Measurements from ENCODE around the gene NAV1. TPM values are rescaled to one million over a fixed set of nuclear protein-coding genes. Genes with fewer than 3 reads are reported as not detected.

NAV1 gene
- total RNA-seq, 4 donors from 2014 or later, result 22.9 to 49.2 (median 34.2) TPM

- H3K4me1 ChIP-seq, result peaks cover 0 to 59% (median 36%) of the 10 kb centered on the region in 4 donors
- 96 to 97% methylated on average over 2 of the region's 2 CpGs for WGBS, 2 donors
- no peaks in the 10 kb centered on the region for H3K36me3 ChIP-seq
- no peaks in the 10 kb centered on the region for H3K27me3 ChIP-seq
- TF ChIP-seq CTCF (IDR thresholded peaks at IDR 0.05) (peak in 1 of 5 experiments; percentile 5), POLR2A (IDR thresholded peaks at IDR 0.05) (no peak), EP300 (IDR thresholded peaks at IDR 0.05) (no peak)
- no peak for DNase-seq (ENCODE audit: low spot score in 2 of 2)
- H3K27ac ChIP-seq, result peak overlapping the region in 1 of 4 donors; percentile 37
- no peaks in the 10 kb centered on the region for H3K9me3 ChIP-seq
- H3K4me3 ChIP-seq, result no peak overlapping the region
Observed at GRCh38 chr1:201509601-201510374, 29.1 kb upstream of the NAV1 start.

DNA sequence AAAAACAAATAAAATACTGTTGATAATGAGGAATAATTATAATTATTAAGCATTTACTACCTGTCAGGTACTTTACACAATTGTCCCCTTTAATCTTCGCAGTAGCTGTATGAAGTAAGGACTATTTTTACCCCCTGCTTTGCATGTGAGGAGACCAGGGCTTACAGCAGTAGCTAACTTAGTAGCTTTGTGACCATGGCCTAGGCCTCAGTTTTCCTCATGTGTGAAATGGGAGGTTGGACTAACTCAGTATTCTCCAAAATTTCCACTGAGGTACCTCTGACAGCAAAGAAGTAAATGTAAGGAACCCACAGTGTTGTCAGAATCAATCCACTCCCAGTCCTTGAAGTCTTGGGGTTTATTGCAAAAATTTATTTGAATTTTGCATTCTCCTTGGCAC lies 28.2 kb upstream of the NAV1 start:
- 97 to 98% methylated on average over 1 of the region's 1 CpG for WGBS, 2 donors
- H3K27me3 ChIP-seq, result no peaks in the 10 kb centered on the region
- no peaks in the 10 kb centered on the region for H3K9me3 ChIP-seq
- peak overlapping the region in 2 of 4 donors; percentile 87 to 88 for H3K27ac ChIP-seq
- H3K4me3 ChIP-seq, result no peak overlapping the region
- H3K36me3 ChIP-seq, result no peaks in the 10 kb centered on the region
- peaks cover 0 to 50% (median 32%) of the 10 kb centered on the region in 4 donors for H3K4me1 ChIP-seq
- DNase-seq (ENCODE audit: low spot score in 2 of 2), result no peak
- TF ChIP-seq EP300 (IDR thresholded peaks at IDR 0.05) (no peak), CTCF (IDR thresholded peaks at IDR 0.05) (no peak), POLR2A (IDR thresholded peaks at IDR 0.05) (no peak)

GRCh38 chr1:201511396-201511940 lies 27.5 kb upstream of the NAV1 start:
- no peaks in the 10 kb centered on the region for H3K9me3 ChIP-seq
- TF ChIP-seq EP300 (IDR thresholded peaks at IDR 0.05), result no peak
- TF ChIP-seq CTCF (IDR thresholded peaks at IDR 0.05), result no peak
- no peak for TF ChIP-seq POLR2A (IDR thresholded peaks at IDR 0.05)
- 45 to 54% methylated on average over 6 of the region's 6 CpGs for WGBS, 2 donors
- no peak overlapping the region for H3K4me3 ChIP-seq
- H3K27me3 ChIP-seq, result no peaks in the 10 kb centered on the region
- H3K4me1 ChIP-seq, result peaks cover 0 to 44% (median 31%) of the 10 kb centered on the region in 4 donors
- peak overlapping the region; percentile 55 to 88 (median 78) for H3K27ac ChIP-seq
- no peaks in the 10 kb centered on the region for H3K36me3 ChIP-seq
- DNase-seq (ENCODE audit: low spot score in 2 of 2), result no peak

- WGBS, 2 donors, result 9 to 25% methylated on average over 6 of the region's 6 CpGs
- H3K9me3 ChIP-seq, result no peaks in the 10 kb centered on the region
- H3K36me3 ChIP-seq, result no peaks in the 10 kb centered on the region
- peaks cover 0 to 44% (median 31%) of the 10 kb centered on the region in 4 donors for H3K4me1 ChIP-seq
- DNase-seq (ENCODE audit: low spot score in 2 of 2), result no peak
- no peak overlapping the region for H3K4me3 ChIP-seq
- TF ChIP-seq CTCF (IDR thresholded peaks at IDR 0.05) (no peak), EP300 (IDR thresholded peaks at IDR 0.05) (peak in 1 of 2 donors; percentile 67), POLR2A (IDR thresholded peaks at IDR 0.05) (peak in 1 of 2 donors; percentile 30)
- H3K27ac ChIP-seq, result peak overlapping the region; percentile 55 to 88 (median 78)
- no peaks in the 10 kb centered on the region for H3K27me3 ChIP-seq
Observed at GRCh38 chr1:201511941-201512539, 26.9 kb upstream of the NAV1 start.
